Activated CD8-positive, alpha-beta memory T cell treated with anti-CD3 and anti-CD28 coated beads, Interleukin-2, amount 10 ng/mL, durations not matched to agents 7 days and 5 days (primary cell): Measurements from ENCODE around the gene MINDY4. TPM values are rescaled to one million over a fixed set of nuclear protein-coding genes. Genes with fewer than 3 reads are reported as not detected.

Experiments
- ATAC-seq: fragments of 150-1000 bp; cut with Tn5 transposase; one replicate; pipeline ENCODE4 v1.10.0; 2021; ENCODE audit warnings: moderate library complexity
- CTCF ChIA-PET: fragments of 350-600 bp; sonication (Branson Sonifier 250); formaldehyde crosslinking; loops from one replicate; lab custom pipeline; 2021; ENCODE audit warnings: antibody characterized with exemption; lab: Charles Lee
- DNase-seq: peaks from one replicate; pipeline ENCODE4 v3.0.0-alpha.2; 2020
- H3K27ac Mint-ChIP-seq: one replicate; pipeline ENCODE4 v1.8.0; 2021; ENCODE audit warnings: mild to moderate bottlenecking, mixed read lengths
- H3K27me3 Mint-ChIP-seq: one replicate; pipeline ENCODE4 v1.8.0; 2021; ENCODE audit warnings: mixed read lengths
- H3K36me3 Mint-ChIP-seq: one replicate; pipeline ENCODE4 v1.8.0; 2021; ENCODE audit warnings: mild to moderate bottlenecking, mixed read lengths
- H3K4me1 Mint-ChIP-seq: one replicate; pipeline ENCODE4 v1.8.0; 2021; ENCODE audit warnings: mixed read lengths
- H3K4me3 Mint-ChIP-seq: one replicate; pipeline ENCODE4 v1.8.0; 2021; ENCODE audit warnings: mild to moderate bottlenecking, moderate library complexity, mixed read lengths
- H3K9me3 Mint-ChIP-seq: one replicate; pipeline ENCODE4 v1.8.0; 2022; ENCODE audit warnings: low read depth, mixed read lengths
- total RNA-seq, 2 experiments: library from RNA; stranded (reverse); gene quantifications; one replicate each; pipeline ENCODE4 v1.2.3, GENCODE V29; 2021

The MINDY4 gene
- total RNA-seq, 2 experiments from 2014 or later = 1.1 to 1.3 TPM

DNA sequence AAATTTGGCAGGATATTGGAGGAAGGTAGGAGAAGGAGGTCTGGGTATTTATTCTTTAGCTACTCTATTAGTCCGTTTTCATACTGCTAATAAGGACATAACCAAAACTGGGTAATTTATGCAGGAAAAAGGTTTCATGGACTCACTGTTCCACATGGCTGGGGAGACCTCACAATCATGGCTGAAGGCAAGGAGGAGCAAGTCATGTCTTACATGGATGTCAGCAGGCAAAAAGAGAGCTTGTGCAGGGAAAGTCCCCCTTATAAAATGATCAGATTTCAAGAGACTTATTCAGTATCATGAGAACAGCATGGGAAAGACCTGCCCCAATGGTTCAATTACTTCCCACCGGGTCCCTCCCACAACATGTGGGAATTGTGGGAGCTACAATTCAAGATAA is 21.2 kb upstream of the MINDY4 start:
- DNase-seq (no peak), ATAC-seq (no peak)
- Mint-ChIP-seq H3K4me3 (no peak overlapping the region), H3K27me3 (no peaks in the 10 kb centered on the region), H3K27ac (no peak overlapping the region), H3K9me3 (no peaks in the 10 kb centered on the region), H3K4me1 (no peaks in the 10 kb centered on the region), H3K36me3 (no peaks in the 10 kb centered on the region)
- CTCF ChIA-PET = no interaction called here

DNA sequence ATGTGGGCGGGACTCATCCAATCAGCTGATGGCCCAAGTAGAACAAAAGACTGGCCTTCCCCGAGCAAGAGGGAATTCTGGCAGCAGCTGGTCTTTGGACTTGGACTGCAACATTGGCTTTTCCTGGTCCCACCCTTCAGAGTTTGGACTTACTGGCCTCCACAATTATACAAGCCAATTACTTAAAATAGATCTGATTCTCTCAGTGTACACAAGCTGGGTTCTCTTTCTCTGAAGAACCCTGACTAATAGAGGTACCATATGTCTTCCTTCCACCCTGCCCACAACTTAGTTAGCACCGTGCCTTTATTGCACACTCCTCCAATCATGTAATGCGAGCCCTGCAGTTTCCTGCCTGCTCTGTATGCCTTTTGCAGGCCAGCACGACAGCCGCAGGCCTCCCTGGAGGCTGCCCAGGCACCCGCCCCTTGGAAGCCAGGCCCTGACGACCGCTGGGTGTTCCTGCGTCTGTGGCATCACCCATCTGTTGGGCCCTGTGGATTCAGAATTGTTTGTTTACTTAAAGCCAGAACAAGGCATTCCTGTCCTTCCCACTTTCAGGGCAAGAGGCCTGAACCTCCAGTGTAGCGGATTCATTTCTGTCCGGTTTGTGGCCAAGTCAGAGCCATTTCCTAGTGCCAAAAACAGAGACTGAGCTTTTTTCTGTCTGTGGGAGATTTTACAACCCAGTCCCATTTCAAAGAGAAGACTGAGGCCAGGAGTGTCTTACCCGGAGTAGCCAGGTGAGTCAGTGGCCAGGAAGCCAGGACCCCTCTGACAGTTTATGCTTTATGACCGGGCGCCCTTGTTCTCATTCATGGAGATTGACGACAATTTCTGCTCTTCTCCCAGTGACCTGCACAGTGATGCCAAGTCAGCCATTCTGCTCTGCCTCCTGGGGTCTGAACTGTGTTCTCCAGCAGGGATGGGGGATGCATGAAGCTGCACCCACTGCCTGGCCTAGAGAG is 20.2 kb upstream of the MINDY4 start:
- Mint-ChIP-seq H3K4me1 (no peaks in the 10 kb centered on the region), H3K27me3 (no peaks in the 10 kb centered on the region), H3K27ac (no peak overlapping the region), H3K4me3 (no peak overlapping the region), H3K36me3 (no peaks in the 10 kb centered on the region), H3K9me3 (no peaks in the 10 kb centered on the region)
- DNase-seq = no peak
- ATAC-seq = no peak
- CTCF ChIA-PET = interaction anchor here (1.0 kb wide), 1 partner anchor 10 kb away, joined by 3 read pairs; no protein-coding TSS in a partner anchor

DNA sequence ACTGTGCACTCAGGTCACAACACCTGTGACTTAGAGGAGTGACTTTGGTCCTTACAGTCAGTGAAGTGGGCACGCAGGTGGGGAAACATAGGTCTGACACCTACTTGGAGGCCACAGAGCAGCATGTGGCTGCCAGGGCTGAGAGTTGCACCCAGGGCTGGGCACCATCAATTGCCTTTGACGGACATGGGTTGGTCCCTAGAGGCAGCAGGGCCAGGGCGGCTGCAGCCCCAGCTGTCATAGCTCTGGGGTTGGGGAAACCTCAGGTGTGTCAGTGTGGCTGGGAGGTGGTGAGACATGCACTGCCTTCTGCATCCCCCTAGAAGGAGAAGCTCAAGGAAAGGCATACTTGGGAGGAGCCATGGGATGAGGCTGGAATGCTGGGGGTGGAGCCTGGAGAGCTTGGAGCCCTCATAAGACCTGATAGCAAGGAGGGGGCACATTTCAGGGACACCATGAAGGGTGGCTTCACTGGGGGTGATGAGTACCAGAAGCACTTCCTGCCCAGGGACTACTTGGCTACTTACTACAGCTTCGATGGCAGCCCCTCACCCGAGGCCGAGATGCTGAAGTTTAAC is 19.4 kb upstream of the MINDY4 start, which contains the start of gene INMT:
INMT (plus strand) TSS at position 440 of the 578 bp plus-strand sequence; CDS start at position 456, 16 bp downstream.
- Mint-ChIP-seq H3K9me3 (no peaks in the 10 kb centered on the region), H3K27ac (no peak within 1 kb of the TSS), H3K36me3 (no peaks in the 10 kb centered on the region), H3K4me3 (no peak within 1 kb of the TSS), H3K27me3 (no peaks in the 10 kb centered on the region), H3K4me1 (no peaks in the 10 kb centered on the region)
- DNase-seq (no peak), ATAC-seq (no peak)
- CTCF ChIA-PET = interaction anchor here (1.0 kb wide), 1 partner anchor 11 kb away, joined by 3 read pairs; no protein-coding TSS in a partner anchor

DNA sequence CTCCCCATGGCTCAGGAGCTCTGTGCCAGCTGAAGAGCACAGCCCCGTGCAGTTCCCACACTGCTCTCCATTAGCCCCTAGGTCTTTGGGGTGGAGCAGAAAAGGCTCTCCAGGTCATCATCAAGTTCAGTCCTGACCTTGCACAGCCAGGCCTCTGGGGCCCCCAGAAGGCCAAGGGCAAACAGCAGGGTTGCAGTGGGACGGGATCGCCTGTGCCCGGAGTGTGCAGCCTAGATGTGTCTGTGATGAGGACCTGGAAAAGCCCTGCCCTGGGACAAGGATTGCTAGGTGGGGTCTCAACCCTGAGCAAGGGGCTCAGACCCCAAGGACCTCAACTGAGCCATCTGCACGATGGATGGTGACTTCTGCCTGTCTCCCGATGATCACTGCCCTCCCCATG is 18.7 kb upstream of the MINDY4 start:
- DNase-seq = no peak
- CTCF ChIA-PET = interaction anchor here (1.0 kb wide), 1 partner anchor 12 kb away, joined by 3 read pairs; no protein-coding TSS in a partner anchor
- no peaks in the 10 kb centered on the region for H3K4me1 Mint-ChIP-seq
- H3K27me3 Mint-ChIP-seq = peaks cover 3% of the 10 kb centered on the region
- H3K9me3 Mint-ChIP-seq = no peaks in the 10 kb centered on the region
- ATAC-seq = no peak
- no peak overlapping the region for H3K27ac Mint-ChIP-seq
- no peaks in the 10 kb centered on the region for H3K36me3 Mint-ChIP-seq
- H3K4me3 Mint-ChIP-seq = no peak overlapping the region

DNA sequence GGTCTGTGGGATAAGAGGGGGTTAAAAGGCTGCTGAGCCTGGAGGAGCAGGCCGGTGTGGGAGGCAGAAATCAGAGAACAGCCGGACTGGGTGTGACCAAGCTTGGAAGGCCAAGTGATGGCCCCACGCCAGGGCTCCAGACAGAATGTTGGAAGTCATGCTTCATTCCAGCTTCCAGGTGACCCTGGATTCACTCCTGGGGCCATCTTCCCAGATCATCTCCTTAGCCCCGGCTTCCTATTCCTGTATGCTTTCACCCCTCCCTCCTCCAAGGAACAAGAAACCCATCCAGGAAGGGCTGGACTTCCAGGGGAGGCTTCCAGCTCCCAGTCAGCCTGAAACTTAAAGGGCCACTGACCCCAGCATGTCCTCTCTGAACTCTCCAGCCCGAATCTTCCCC is 18.2 kb upstream of the MINDY4 start:
- Mint-ChIP-seq H3K9me3 (no peaks in the 10 kb centered on the region), H3K36me3 (no peaks in the 10 kb centered on the region), H3K4me3 (no peak overlapping the region), H3K4me1 (no peaks in the 10 kb centered on the region), H3K27me3 (peaks cover 3% of the 10 kb centered on the region), H3K27ac (no peak overlapping the region)
- no peak for DNase-seq
- ATAC-seq = no peak
- CTCF ChIA-PET = no interaction called here

DNA sequence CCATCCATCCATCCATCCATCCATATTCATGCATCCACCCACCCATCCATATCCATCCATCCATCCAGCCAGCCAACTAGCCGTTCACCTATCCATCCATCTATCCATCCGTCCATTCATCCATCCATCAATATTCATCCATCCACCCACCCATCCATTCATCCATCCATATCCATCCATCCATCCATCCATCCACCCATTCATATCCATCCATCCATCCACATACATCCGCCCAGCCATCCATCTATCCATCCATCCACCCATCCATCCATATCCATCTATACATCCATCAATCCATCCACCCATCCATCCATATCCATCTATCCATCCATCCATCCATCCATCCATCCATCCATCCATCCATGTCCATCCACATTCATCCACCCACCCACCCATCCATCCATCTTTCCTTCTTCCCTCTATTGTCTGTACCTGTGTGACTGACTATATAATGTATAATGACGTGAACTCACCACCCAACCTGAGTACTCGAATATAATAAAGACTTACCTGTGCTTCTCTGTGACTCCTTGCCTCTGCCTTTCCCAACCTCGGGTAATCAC is 16.8 kb upstream of the MINDY4 start:
- H3K27me3 Mint-ChIP-seq = peaks cover 3% of the 10 kb centered on the region
- CTCF ChIA-PET = no interaction called here
- DNase-seq (no peak), ATAC-seq (no peak)
- no peak overlapping the region for H3K4me3 Mint-ChIP-seq
- H3K36me3 Mint-ChIP-seq = no peaks in the 10 kb centered on the region
- no peaks in the 10 kb centered on the region for H3K9me3 Mint-ChIP-seq
- H3K4me1 Mint-ChIP-seq = no peaks in the 10 kb centered on the region
- no peak overlapping the region for H3K27ac Mint-ChIP-seq

DNA sequence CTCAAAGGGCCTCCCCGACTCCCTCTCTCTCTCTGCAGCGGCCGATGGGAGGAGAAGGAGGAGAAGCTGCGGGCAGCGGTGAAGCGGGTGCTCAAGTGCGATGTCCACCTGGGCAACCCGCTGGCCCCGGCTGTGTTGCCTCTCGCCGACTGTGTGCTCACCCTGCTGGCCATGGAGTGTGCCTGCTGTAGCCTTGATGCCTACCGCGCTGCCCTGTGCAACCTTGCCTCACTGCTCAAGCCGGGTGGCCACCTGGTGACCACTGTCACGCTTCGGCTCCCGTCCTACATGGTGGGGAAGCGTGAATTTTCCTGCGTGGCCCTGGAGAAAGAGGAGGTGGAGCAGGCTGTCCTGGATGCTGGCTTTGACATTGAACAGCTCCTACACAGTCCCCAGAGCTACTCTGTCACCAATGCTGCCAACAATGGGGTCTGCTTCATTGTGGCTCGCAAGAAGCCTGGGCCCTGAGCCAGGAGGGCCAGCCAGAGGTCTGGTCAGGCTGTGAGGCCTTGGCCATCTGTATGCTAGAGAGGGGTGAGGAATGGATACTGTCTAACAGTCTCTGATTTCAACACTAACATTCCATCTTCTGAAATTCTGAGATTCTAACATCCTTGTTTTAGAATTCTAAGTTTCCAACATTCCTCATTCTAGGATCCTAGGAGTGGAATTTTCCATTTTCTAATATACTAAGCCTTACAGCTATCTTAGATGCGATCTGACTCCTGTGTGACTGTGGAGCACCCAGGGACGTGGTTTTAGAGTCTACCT is 15.6 kb upstream of the MINDY4 start:
- CTCF ChIA-PET = no interaction called here
- Mint-ChIP-seq H3K27me3 (peaks cover 3% of the 10 kb centered on the region), H3K36me3 (no peaks in the 10 kb centered on the region), H3K4me3 (no peak overlapping the region), H3K9me3 (no peaks in the 10 kb centered on the region), H3K27ac (no peak overlapping the region), H3K4me1 (no peaks in the 10 kb centered on the region)
- no peak for ATAC-seq
- no peak for DNase-seq

DNA sequence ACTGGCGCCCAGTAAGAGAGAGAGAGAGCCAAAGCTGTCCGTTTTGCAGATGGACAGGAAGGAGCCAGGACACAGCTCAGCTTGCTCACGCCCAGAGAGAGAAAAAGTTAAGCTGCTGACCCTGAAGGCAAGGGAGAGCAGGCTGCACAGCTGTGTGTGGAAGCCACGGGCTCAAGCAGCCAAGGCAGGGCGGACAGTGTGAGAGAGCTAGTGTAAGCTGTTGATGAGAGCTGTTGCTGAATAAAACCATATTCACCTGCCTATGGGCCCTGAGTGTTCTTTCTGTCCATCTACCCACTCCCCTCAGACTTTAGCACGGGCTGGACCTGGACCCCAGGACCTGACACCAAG is 13.9 kb upstream of the MINDY4 start:
- CTCF ChIA-PET = interaction anchor here (0.7 kb wide), 1 partner anchor 15 kb away, joined by 3 read pairs; no protein-coding TSS in a partner anchor
- no peaks in the 10 kb centered on the region for H3K4me1 Mint-ChIP-seq
- H3K9me3 Mint-ChIP-seq = no peaks in the 10 kb centered on the region
- ATAC-seq (no peak), DNase-seq (no peak)
- H3K4me3 Mint-ChIP-seq = no peak overlapping the region
- H3K27me3 Mint-ChIP-seq = peaks cover 6% of the 10 kb centered on the region
- H3K27ac Mint-ChIP-seq = no peak overlapping the region
- H3K36me3 Mint-ChIP-seq = no peaks in the 10 kb centered on the region

DNA sequence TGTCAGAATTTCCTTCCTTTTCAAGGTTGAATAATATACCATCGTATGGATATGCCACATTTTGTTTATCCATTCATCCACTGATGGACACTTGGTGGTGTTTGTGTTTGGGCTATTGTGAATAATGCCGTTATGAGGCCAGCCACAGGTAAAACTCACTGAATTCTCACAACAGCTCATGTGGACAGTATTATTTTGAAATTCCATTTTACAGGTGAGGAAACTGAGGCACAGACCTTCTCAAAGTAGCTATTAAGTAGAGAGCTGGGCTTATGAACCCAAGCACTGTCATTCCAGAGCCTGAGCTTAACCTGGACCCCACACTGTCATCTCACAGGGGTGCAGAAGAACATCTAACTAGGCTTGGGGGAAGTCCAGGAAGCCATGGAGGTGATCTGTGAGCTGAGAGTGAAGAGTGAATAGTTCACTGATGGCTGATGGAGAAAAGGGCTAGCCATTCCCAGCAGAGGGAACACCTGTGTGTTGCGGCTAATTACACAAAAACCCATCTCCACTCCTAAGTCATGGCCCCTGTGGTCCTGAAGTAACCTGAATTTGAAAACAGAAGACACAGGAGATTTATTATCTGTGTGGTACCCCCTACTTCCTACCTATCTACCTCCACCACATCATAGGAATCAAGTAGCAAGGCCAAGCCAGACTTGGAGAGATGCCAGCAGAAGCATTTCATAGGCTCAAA is 10.6 kb upstream of the MINDY4 start:
- Mint-ChIP-seq H3K27me3 (peaks cover 10% of the 10 kb centered on the region), H3K9me3 (no peaks in the 10 kb centered on the region), H3K27ac (no peak overlapping the region), H3K4me3 (no peak overlapping the region), H3K36me3 (no peaks in the 10 kb centered on the region), H3K4me1 (no peaks in the 10 kb centered on the region)
- CTCF ChIA-PET = interaction anchor here (2.2 kb wide), 1 partner anchor 20 kb away, joined by 6 read pairs; no protein-coding TSS in a partner anchor
- DNase-seq = no peak
- ATAC-seq = no peak

DNA sequence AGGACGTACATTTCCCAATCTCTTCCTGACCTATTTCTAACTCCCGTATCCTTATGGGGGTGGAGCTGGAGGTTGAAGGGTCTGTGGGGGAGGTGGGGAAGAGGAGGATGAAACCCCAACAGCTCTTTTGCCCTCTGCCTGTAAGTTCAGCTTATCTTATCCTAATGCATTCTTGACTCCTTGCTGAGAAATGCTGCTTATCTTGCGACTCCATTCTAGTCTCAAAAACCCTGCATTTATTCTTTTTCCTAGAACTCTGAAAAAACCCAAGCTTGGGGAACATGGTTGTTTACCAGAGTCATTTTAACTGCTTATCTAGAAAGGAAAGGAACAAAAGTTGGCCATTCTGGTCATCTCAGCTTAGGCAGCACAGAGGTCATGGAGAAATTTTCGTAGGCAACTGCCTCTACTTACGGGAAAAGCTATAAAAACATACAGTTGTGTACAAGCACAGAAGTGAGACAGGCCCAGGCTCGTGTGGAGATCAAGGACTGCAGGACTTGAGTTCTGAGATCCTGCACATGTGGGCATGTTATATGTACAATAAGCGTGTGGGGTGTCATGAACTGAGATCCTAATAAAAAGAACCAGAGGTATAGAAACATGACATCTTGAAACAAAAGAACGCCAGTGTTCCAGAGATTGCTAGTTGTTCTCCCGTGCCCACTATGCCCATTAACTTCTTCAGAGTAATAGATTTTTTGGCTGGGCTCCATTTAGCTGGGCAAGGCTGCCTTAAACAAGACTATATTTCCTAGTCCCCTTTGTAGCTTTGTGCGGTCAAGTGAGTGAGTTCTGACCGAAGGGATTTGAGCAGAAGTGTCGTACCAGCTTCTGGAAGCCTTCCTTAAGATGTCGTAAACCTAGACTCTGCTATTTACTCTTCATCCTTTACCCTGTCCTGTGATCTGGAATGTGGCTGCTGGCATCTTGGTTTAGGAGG is 9.7 kb upstream of the MINDY4 start:
- no peak for ATAC-seq
- CTCF ChIA-PET = interaction anchor here (2.2 kb wide), 1 partner anchor 21 kb away, joined by 6 read pairs; no protein-coding TSS in a partner anchor

DNA sequence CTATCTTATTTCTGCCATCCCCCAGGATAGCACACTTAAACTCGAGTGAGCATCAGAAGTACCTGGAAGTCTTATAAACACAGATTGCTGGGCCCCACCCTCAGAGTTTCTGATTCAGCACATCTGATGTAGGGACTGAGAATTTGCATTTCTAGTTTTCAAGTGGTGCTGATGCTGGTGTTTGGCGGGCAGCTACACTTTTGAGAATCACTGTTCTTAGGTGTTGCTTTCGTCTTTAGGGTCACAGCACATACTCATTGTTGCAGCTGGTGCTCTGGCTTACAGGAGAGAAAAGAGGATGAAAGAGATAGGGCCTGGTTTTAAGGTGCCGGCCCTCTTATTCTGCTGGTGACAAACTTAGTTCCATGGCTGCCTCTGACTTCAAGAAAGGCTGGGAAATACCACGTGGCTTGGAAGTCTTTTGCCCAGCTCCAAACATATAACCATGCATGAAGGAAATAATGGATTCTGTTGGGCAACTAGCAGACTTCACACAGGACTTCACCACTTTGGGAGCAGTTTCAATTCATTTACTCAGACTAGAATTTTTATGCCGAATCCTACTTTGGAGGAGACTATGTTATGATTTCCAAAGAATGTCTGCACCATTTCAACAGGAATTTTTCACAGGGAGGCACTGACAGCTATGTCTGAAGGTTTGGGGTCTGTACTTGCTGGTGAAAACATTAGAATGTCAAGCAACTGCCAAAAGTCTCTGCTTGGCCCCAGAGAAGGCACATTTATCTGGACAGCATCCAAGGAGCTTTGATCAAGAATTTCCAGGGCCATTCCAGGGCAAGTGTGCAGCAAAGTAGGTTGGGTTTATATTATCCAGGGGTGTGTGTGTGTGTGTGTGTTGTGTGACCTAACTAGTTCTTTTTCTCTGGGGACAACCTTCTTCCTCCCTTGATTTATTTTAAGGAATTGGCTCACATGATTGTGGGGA is 6.9 kb upstream of the MINDY4 start:
- Mint-ChIP-seq H3K27ac (no peak overlapping the region), H3K4me1 (no peaks in the 10 kb centered on the region), H3K36me3 (no peaks in the 10 kb centered on the region), H3K4me3 (no peak overlapping the region), H3K9me3 (no peaks in the 10 kb centered on the region), H3K27me3 (peaks cover 11% of the 10 kb centered on the region)
- DNase-seq (no peak), ATAC-seq (no peak)
- CTCF ChIA-PET = no interaction called here

More for the DNA sequence above, 9.7 kb upstream of the MINDY4 start:
- Mint-ChIP-seq H3K9me3 (no peaks in the 10 kb centered on the region), H3K36me3 (no peaks in the 10 kb centered on the region), H3K27ac (no peak overlapping the region), H3K4me1 (no peaks in the 10 kb centered on the region), H3K4me3 (no peak overlapping the region), H3K27me3 (peaks cover 10% of the 10 kb centered on the region)
- DNase-seq = no peak
